Skeletal muscle satellite cell (primary cell): ENCODE results near the gene ST3GAL4.

Experiments used
- H3K27me3 ChIP-seq: 2 replicates; pipeline ENCODE4 v1.7.0; 2013; ENCODE audit warnings: low read length; ENCODE audit not compliant: control insufficient read depth, insufficient read depth
- H3K36me3 ChIP-seq: 2 replicates; pipeline ENCODE4 v1.7.0; 2013; ENCODE audit warnings: mild to moderate bottlenecking, control low read depth, low read length; ENCODE audit not compliant: insufficient read depth
- H3K4me1 ChIP-seq: 2 replicates; pipeline ENCODE4 v1.7.0; 2013; ENCODE audit warnings: low read length; ENCODE audit not compliant: control insufficient read depth, insufficient read depth
- H3K4me2 ChIP-seq: 2 replicates; pipeline ENCODE4 v1.7.0; 2013; ENCODE audit warnings: mild to moderate bottlenecking, low read length
- H3K4me3 ChIP-seq: 2 replicates; pipeline ENCODE4 v1.7.0; 2013; ENCODE audit warnings: low read length
- H3K9ac ChIP-seq: 2 replicates; pipeline ENCODE4 v1.7.0; 2013; ENCODE audit warnings: mild to moderate bottlenecking, low read depth, low read length, moderate library complexity
- H3K9me3 ChIP-seq: replicated peaks from 2 replicates; pipeline ENCODE4 v1.7.0; 2013; ENCODE audit warnings: mild to moderate bottlenecking, control low read depth, low read length

Gene ST3GAL4

DNA sequence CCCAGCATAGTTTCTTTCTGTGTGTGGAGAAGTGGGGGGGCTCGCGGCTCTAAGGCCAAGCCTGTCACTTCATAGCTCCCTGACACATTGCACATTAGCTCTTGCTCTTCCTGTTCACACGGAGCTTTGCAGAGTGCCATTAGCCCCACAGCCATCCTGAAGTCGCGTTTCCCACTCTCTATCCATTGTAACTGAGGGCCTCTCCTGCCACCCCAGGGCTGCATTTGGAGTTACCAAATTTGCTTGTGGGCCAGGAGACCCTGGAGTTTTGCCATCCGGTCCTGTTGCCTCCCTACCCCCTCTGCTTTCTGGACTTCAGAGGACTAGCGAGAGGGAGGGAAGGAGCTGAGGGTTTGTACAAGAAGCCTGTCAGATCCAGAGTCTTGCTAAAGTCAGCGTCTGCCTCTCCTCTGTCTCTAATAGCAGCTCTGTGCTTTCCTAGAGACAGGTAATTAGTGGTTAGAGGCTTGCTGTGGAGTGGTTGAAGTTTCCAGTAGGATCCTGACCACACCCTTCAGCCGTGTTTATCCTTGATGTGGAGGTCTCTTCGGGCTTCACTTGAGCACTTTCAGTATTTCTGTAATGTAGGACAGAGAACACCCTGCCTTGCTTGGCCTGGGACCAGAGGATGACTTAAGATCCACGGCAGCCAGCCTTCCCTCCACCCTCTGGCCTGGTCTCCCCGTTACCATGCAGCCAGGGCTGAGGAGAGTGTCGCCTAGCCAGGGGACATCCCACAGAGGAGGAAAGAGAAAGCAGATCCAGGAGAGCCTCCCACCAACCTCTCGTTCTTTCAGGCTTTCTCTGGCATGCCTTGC, 37.5 kb upstream of the ST3GAL4 start:
- Histone ChIP-seq H3K9me3 (no peaks in the 10 kb centered on the region), H3K4me1 (peaks cover 27% of the 10 kb centered on the region), H3K4me2 (peak overlapping the region; percentile 74), H3K9ac (peak overlapping the region; percentile 46), H3K36me3 (peaks cover 4% of the 10 kb centered on the region), H3K4me3 (peak overlapping the region; percentile 37), H3K27me3 (no peaks in the 10 kb centered on the region)

DNA sequence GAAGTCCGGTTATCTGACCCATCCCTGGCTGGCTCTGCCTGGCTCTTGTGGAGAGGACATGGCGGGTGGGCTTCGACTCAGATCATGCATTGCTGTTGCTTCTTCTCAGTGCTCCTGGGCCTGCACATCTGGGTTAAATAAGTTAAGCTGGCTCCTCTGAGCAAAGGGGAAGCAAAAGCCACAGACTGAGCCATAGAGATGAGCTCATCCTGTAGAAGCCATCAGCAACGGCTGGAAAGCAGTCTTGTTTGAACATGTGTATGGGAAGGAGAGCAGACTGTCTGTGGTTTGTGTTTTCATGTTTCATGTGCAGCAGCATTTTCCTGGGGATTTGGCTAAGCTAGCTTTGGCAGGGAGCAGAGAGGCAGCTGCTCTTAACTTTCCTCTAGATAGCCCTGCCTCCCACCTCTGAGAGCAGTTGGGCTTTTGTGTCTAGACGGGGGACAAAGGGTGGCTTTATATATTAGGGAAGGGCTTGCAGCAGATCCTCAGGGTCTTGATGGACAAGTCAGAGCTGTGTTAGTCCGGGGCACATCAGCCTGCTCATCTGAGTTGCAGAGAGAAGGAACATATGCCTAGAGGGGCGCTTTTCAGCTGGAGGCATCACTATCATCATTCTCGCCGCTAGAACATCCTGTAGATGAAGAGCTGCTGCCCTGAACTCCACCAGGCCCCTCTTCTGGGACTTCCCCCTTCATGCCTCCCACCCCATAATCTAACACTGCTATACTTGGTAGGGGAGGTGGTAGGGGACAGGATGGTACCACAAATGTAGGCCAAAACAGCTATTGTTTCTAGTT, 36.7 kb upstream of the ST3GAL4 start:
- peak overlapping the region; percentile 46 for H3K9ac ChIP-seq
- no peaks in the 10 kb centered on the region for H3K27me3 ChIP-seq
- peak overlapping the region; percentile 37 for H3K4me3 ChIP-seq
- peak overlapping the region; percentile 74 for H3K4me2 ChIP-seq
- peaks cover 4% of the 10 kb centered on the region for H3K36me3 ChIP-seq
- no peaks in the 10 kb centered on the region for H3K9me3 ChIP-seq
- H3K4me1 ChIP-seq, result peaks cover 27% of the 10 kb centered on the region

- Histone ChIP-seq H3K9me3 (no peaks in the 10 kb centered on the region), H3K4me3 (no peak overlapping the region), H3K4me1 (peaks cover 27% of the 10 kb centered on the region), H3K4me2 (peak overlapping the region; percentile 74), H3K27me3 (no peaks in the 10 kb centered on the region), H3K36me3 (no peaks in the 10 kb centered on the region), H3K9ac (peak overlapping the region; percentile 18)
Measured at GRCh38 chr11:126319374-126319740, 36.1 kb upstream of the ST3GAL4 start.

DNA sequence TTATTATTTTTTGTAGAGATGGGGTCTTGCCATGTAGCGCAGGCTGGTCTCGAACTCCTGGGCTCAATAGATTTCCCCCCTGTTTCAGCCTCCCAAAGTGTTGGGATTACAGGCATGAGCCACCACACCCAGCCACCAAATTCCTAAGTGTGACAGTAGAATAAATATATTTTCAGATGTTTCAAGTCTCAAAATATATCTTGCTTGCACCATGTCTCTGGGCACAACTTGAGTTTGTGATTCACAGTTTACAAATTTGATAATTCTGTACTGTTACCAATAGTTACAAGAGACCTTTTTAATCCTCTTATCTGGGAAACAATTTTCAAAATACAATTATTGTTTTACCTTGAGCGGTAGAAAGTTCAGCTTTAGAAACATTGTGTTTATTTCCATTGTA, 32.5 kb upstream of the ST3GAL4 start:
- H3K36me3 ChIP-seq, result no peaks in the 10 kb centered on the region
- H3K4me1 ChIP-seq, result peaks cover 17% of the 10 kb centered on the region
- H3K4me3 ChIP-seq, result no peak overlapping the region
- H3K27me3 ChIP-seq, result no peaks in the 10 kb centered on the region
- H3K4me2 ChIP-seq, result no peak overlapping the region
- H3K9ac ChIP-seq, result no peak overlapping the region
- no peaks in the 10 kb centered on the region for H3K9me3 ChIP-seq

GRCh38 chr11:126327281-126328000, 28.0 kb upstream of the ST3GAL4 start:
- H3K4me2 ChIP-seq, result no peak overlapping the region
- H3K9ac ChIP-seq, result no peak overlapping the region
- H3K9me3 ChIP-seq, result no peaks in the 10 kb centered on the region
- peaks cover 8% of the 10 kb centered on the region for H3K4me1 ChIP-seq
- no peaks in the 10 kb centered on the region for H3K27me3 ChIP-seq
- H3K4me3 ChIP-seq, result no peak overlapping the region
- H3K36me3 ChIP-seq, result no peaks in the 10 kb centered on the region

DNA sequence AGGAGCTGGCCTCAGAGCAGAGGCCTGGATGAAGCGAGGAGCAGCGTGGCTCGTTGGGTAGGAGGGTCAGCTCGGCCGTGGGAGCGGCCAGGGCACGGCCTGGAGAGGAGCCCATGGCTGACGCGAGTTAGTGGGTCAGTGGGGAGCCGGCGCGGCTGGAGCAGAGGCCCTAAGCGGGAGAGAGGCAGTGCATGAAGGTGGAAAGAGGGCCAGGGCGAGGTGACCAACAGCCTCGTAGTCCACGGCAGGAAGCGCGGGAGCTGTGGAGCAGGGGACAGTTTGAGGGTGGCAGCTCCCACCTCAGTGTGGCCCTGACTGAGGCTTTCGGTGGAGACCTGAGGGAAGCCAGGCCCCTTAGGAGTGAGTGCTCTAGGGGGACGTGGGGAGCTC, 27.5 kb upstream of the ST3GAL4 start:
- H3K36me3 ChIP-seq, result no peaks in the 10 kb centered on the region
- no peak overlapping the region for H3K4me3 ChIP-seq
- no peak overlapping the region for H3K4me2 ChIP-seq
- H3K4me1 ChIP-seq, result peaks cover 12% of the 10 kb centered on the region
- H3K27me3 ChIP-seq, result no peaks in the 10 kb centered on the region
- H3K9me3 ChIP-seq, result no peaks in the 10 kb centered on the region
- H3K9ac ChIP-seq, result no peak overlapping the region

GRCh38 chr11:126328444-126328843, 27.0 kb upstream of the ST3GAL4 start:
- H3K4me1 ChIP-seq, result peaks cover 12% of the 10 kb centered on the region
- H3K9me3 ChIP-seq, result no peaks in the 10 kb centered on the region
- no peaks in the 10 kb centered on the region for H3K27me3 ChIP-seq
- no peak overlapping the region for H3K4me3 ChIP-seq
- H3K9ac ChIP-seq, result no peak overlapping the region
- no peak overlapping the region for H3K4me2 ChIP-seq
- no peaks in the 10 kb centered on the region for H3K36me3 ChIP-seq

- no peaks in the 10 kb centered on the region for H3K9me3 ChIP-seq
- peaks cover 12% of the 10 kb centered on the region for H3K4me1 ChIP-seq
- H3K36me3 ChIP-seq, result no peaks in the 10 kb centered on the region
- no peak overlapping the region for H3K9ac ChIP-seq
- no peak overlapping the region for H3K4me2 ChIP-seq
- no peak overlapping the region for H3K4me3 ChIP-seq
- H3K27me3 ChIP-seq, result no peaks in the 10 kb centered on the region
Measured at GRCh38 chr11:126328938-126329643, 26.4 kb upstream of the ST3GAL4 start.

DNA sequence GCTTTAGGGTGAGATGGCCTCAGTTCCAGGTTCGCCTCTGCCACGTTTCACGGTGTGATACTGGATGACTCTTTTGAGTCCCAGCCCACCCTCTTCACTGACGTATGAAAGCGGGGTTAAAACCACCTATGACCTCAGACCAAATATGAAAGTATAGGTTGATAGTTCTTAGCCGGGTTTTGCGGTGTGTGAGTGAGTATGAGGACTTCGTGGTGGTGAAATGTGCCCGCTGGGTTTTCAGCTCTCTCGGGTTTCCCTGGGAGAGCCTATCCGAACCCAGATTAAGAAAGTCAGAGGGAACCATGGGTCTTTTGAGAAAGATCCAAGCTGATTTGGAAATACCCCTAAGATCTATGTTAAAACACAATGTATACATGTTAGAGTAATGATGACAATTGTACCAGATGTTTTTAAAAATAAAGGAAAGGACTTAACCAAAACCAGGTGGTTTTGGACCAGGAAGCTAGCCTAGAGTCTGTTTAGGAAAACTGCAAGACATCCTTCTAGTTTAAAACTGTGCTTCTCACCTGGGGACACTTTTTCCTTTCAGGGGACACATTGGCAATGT, 25.8 kb upstream of the ST3GAL4 start:
- H3K36me3 ChIP-seq, result no peaks in the 10 kb centered on the region

DNA sequence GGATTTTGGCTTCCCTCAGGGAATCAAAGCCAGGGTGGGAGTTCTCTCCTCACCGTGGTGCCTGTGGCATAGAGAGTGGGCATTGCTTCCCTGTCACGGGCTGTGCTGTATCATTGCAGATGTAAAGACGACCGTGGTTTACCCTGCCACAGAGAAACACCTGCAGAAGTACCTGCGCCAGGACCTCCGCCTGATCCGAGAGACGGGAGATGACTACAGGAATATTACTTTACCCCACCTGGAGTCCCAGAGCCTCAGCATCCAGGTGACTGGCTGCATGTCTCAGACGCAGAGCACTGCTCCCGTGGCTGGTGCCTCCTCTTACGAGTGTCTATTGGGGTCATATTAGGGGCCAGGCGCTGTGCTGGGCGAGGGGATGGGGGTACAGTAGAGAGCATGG, 24.2 kb upstream of the ST3GAL4 start:
- Histone ChIP-seq H3K27me3 (no peaks in the 10 kb centered on the region), H3K9ac (no peak overlapping the region), H3K4me2 (no peak overlapping the region)

More for the DNA sequence above, 25.8 kb upstream of the ST3GAL4 start:
- Histone ChIP-seq H3K9ac (no peak overlapping the region), H3K4me1 (peaks cover 15% of the 10 kb centered on the region), H3K4me3 (no peak overlapping the region), H3K4me2 (no peak overlapping the region), H3K9me3 (no peaks in the 10 kb centered on the region), H3K27me3 (no peaks in the 10 kb centered on the region)

More for the DNA sequence above, 24.2 kb upstream of the ST3GAL4 start:
- Histone ChIP-seq H3K36me3 (no peaks in the 10 kb centered on the region), H3K9me3 (no peaks in the 10 kb centered on the region), H3K4me3 (no peak overlapping the region), H3K4me1 (peaks cover 18% of the 10 kb centered on the region)
